H1 (cell line): ENCODE measurements around the gene PTTG2. TPM values are rescaled to one million over a fixed set of nuclear protein-coding genes. Genes with fewer than 3 reads are reported as not detected.

ENCODE experiments used
- TAF7 ChIP-seq: optimal IDR thresholded peaks from 2 replicates; pipeline ENCODE3; 2011; ENCODE audit warnings: low read depth, mild to moderate bottlenecking, inconsistent platforms, low read length, moderate library complexity, borderline replicate concordance
- polyA plus RNA-seq, 7 experiments: library from polyadenylated mRNA; depleted of rRNA in 3 of 7; stranded (reverse) in 5 of 7; unstranded in 2 of 7; fragments of >200 nt in 5 of 7; fragments of 200-250 nt in 2 of 7; gene quantifications; 1 replicate in 5 of 7; 2 replicates in 1 of 7; 4 replicates in 1 of 7; pipeline versions ENCODE4 v1.2.1 to v1.2.3, GENCODE V29; 2011 to 2013; ENCODE audit warnings: missing spikeins in 2 of 7, mixed read lengths in 2 of 7
- total RNA-seq: library from RNA; stranded (reverse); fragmentation: NEBNext Ultra II Directional; extraction: Animal tissue kit (Norgen Biotek cat#: 25700); gene quantifications from 2 replicates; pipeline ENCODE4 v1.2.1, GENCODE V29; 2021

PTTG2 gene
- total and polyA plus RNA-seq, 2 of the 8 experiments (the other 6 are each of a cell fraction or from before 2014, with no cell fraction given): not detected

DNA sequence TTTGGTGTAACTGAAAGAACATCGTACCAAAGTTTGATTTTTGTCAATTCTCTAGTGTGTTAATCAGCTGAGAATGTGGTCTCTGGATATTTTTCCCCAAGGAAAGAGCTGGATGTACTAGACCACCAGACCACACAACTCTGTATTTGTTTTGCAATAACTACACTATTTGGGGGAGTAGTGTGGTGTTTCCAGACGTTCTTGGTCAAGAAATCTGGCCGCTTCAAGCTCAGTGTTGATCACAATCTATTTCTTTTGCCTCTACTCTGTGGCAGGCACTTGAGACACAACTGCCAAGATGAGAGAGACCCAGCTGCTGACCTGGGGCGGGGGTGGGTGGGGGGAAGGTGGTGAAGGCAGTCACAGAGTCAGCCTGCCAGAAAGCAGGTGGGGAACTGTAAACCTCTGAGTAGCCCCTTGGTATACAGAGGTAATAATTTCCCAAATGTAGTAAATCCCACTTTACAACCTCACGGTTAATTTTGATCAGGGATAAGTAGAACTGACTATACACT, 30.6 kb downstream of the PTTG2 start (continued):
- TF ChIP-seq TAF7: no peak
